ENCODE results near the gene CBR3.

- no peak for TF ChIP-seq CTCF (IDR thresholded peaks at IDR 0.05)
- no peak for TF ChIP-seq POLR2AphosphoS5 (IDR thresholded peaks at IDR 0.05)
- no peak for TF ChIP-seq EP300 (IDR thresholded peaks at IDR 0.05; ENCODE audit: low read depth)
- no peak for TF ChIP-seq POLR2A (IDR thresholded peaks at IDR 0.05)
These were observed 25.9 kb downstream of the CBR3 start for GRCh38 chr21:36160850-36161178.

All from transverse colon (tissue), 4 donors.